ENCODE results near the gene FIG4.
"Not testable (repeated sequence)": the region's sequence is repeated elsewhere in the genome, so short reads cannot be mapped to it uniquely, and the experiment has no call there.

The FIG4 gene

DNA sequence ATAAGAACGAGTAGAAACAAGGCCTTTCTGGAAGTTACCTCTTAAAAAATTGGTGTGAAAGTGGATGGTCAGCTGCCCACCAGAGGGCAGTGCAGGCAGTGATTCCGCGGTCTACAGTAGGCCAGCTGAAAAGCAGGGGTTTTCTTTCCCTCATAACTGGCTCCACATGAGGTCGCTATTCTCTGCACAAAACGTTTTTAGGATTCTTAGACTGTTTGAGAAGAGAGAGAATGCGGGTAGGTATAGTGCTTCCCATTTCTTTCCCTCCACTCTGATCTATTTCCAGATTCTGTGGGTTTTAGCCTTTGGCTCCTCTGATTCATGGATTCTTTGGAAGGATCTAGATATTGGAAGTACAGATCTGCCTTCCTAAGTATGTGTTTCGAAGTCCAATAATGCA lies 14.2 kb downstream of the FIG4 start:
- DNase-seq: peak; percentile 94

DNA sequence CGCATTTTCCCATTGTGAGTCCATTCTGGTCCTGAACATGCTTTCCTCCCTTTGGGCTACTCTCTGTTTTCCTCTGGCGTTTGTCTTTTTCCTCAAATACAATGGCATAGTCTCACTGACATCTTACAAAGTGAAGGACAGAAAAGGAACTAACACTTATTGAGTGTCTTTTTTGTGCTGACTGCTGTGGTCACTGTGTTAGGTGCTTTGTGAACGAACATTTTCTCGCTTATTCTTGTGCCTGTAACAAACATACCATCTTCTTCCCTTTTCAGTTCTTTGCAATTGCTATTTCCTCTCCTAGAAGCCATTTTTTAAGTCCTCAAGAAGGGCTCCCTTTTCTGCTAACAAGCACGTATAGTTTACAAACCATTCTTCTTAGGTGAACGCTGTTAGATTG lies 15.4 kb downstream of the FIG4 start:
- DNase-seq: no peak

DNA sequence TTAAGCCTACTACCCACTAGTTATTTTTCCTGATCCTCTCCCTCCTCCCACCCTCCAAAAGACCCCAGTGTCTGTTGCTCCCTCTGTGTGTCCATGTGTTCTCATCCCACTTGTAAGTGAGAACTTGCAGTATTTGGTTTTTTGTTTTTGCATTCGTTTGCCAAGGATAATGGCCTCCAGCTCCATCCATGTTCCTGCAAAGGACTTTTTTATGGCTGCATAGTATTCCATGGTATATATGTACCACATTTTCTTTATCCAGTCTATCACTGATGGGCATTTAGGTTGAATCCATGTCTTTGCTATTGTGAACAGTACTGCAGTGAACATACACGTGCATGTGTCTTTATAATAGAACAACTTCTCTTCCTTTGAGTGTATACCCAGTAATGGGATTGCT lies 17.0 kb downstream of the FIG4 start:
- DNase-seq: not testable (repeated sequence)

DNA sequence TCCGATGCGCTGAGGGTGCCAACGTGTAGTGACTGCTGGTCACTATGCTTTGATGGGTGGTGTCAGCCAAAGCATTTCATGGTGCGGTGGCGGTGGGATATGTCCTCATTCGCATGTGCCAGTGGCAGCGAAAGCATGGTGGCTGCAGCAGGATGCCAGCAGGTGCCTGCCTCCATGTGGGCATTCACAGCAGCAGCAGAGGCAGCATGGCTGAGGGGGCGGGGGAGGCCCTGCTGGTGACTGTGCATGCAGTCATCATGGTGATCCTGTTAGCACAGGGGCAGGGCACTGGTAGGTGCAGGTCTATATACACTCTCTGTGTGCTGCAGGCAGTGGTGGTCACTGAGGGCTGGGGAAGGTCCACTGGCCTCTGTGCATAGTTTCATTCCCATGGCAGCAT lies 22.0 kb downstream of the FIG4 start:
- no peak for DNase-seq

DNA sequence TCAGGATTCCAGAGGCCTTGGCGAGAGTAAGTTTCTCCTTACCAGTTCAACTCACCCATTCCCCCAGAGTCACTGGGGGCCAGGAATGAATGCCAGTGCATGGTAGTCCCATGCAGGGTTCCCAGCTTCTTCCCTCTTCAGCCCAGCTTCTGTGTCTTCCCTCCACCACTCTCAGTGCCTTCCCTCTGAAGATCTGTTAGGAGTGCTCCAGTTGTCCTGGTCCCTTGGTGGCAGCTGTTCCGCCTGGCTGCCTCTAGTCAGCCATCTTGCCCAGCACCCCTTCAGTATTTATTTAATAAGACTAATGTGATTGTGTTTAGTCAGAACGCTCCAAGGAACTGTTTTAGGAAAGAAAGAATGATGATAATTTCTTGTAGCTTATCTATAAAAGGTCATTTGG lies 23.1 kb downstream of the FIG4 start:
- DNase-seq: no peak

DNA sequence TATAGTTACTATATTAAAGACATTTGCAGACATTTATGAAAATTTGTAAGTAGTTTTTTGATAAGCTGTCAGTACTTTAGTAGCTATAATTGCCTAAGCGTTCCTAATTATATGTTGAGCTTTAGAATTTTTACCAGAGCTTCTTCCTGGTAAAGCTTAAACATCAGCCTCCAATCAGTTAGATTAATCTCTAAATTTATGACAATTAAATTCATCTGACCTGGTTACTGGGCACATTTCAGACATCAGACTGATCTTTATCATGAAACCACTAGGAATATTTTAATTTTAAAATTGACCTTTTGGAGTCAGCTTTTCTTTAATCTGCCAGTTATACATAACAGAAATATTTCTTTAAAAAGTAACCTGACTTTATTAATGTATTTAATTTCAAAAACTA lies 23.5 kb downstream of the FIG4 start:
- DNase-seq: no peak

DNA sequence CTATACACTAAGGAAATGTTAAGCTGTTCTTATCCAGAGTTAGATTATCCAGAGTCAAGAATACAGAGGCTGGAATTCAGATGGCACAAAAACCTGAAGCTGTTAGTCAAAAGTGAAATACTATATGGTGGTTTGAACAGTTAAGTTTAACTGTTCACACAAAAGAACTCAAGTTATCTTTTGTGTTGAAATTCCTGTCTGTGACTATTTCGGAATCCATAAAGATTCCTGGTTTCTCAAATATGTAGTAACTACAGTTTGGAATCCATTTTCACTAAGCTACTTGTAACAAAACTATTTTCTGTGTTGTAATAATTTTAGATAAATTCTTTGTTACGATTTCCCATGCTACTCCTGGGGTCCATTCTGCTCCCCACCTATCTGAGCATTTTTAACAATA lies 24.5 kb downstream of the FIG4 start:
- no peak for DNase-seq

DNA sequence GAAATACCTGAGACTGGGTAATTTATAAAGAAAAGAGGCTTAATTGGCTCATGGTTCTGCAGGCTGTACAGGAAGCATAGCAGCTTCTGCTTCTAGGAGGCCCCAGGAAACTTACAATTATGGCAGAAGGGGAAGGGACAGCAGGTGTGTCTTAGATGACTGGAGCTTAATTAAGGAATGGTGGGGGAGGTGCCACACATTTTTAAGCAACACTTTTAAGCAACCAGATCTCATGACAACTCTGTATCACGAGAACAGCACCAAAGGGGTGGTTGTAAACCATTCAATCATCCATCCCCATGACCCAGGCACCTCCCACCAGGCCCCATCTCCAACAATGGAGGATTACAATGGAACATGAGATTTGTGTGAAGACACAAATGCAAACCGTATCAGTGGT lies 26.9 kb downstream of the FIG4 start:
- no peak for DNase-seq

DNA sequence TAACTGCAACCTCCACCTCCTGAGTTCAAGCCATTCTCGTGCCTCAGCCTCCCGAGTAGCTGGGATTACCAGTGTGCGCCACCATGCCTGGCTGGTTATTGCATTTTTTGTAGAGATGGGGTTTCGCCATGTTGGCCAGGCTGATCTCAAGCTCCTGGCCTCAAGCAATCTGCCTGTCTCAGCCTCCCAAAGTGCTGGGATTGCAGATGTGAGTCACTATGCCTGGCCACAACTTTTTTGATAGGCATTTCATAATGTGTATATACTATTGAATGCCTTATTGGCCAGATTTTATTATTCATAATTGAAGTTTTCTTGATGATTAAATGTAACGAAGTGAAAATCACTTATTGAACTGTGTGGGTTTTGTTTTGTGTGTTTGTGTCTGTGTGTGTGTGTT lies 27.9 kb downstream of the FIG4 start:
- no peak for DNase-seq

DNA sequence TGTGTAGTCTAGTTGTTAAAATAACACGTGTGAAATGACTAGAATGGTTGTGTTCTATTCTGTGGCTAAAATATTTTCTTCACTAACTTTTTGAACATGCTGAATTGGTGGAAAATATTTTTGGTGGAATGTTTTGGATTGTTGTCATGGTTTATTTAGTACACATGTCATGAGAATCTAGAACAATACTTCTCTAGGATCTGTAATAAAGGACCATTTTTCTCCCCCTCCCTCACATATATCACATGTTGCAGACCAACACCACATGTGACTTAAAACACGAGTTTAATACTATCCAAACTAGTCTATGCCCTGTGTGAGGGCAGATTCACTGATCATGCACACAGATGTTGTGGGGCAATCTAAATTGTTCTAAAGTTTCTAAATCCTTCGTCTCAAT lies 29.2 kb downstream of the FIG4 start:
- DNase-seq: no peak

DNA sequence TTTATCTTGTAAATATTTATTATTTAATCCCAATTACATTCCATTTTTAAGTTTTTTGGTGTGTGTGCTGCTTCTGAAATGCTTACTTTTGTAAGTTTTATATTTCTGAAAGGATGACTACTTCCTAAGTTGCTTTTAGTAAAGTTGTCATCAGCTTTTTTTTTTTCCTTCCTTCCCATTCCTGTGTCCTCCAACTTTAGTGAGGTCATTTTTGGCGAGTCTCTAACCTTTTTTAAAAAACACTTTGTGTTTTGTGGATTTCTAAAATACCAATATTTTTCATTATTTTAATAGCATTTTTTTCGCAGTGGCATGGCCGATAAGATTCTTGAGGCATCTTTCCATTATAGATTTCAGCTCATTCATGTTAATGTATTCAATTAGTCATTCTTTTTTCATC lies 30.9 kb downstream of the FIG4 start:
- no peak for DNase-seq

DNA sequence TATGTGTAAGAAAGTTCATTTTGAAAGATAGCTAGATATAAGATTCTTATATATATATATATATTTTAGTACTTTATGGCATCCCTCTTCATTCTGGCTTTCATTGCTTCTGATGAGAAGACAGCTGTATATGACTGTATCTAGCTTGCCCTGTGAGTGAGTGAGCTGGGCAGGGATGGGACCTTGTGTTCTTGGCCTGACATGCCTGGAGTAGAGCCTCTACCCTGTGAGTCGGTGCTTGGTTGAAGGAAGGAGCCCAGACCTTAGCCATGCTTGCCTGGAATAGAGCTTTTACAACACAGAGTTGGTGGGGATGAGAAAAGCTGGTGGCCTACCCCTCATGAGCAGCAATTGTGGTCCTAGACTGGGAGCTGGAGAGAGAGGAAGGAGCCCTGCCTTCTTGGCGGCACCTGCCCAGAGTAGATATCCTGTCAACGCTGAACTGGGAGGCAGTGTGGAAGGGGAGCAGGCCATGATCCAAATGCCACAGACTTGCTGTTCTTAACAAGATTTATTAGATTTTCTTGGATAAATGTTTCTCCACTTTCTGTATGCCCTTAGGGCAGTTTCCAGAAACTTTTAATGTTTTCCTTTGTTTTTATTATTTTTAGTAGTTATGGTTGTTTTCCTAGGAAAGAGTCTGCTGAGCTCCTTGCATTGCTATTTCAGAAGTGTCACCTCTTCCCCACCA lies 31.6 kb downstream of the FIG4 start:
- DNase-seq: no peak

DNA sequence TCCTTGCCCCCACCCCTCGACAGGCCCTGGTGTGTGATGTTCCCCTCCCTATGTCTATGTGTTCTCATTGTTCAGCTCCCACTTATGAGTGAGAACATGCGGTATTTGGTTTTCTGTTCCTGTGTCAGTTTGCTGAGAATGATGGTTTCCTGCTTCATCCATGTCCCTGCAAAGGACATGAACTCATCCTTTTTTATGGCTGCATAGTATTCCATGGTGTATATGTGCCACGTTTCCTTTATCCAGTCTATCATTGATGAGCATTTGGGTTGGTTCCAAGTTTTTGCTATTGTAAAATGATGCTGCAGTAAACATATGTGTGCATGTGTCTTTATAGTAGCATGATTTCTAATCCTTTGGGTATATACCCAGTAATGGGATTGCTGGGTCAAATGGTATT lies 34.2 kb downstream of the FIG4 start:
- DNase-seq: not testable (repeated sequence)

DNA sequence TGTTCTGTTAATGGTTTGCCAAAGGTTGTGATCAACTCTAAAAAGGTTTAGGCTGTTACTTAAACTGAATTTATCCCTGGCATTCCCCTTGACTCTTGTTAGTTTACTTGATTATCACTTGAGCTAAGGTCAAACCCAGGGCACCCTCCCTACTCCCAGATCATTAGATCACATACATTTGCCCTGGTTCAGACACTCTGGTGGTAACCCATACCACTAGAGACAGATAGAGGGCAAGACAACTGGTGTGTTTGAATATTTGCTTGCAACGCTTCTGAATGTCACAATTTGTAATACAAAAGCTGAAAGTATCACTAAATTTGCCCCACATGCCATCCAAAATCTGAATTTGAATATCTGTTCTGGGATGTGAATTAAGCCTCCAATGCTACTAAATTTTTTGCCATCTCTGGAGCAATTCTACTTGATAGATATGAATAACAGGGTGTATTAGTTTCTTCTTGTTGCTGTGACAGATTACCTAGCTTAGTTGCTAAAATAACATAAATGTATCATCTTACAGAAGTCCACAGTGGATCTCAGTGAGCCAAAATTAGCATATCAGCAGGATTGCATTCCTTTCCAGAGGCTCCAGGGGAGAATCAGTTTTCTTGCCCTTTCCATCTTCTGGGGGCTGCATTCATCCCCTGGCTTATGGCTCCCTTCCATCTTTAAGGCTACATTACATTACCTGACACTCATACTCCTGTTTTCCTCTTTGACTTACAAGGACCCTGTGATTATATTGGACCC lies 45.4 kb downstream of the FIG4 start:
- no peak for DNase-seq

DNA sequence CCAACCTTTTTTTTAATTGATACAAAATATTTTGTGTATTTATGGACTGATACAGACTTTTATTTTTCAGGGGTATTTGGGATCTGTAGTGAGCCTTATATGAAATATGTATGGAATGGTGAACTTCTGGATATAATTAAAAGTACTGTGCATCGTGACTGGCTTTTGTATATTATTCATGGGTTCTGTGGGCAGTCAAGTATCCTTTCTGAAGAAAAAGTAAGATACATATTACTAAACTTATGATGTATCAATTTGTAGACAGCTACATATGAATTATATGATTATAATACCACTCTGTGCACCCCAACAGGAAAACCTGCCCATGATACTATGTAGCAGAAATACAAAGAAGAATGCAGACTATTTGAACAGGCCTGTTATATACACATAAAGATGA lies 47.2 kb downstream of the FIG4 start:
- no peak for DNase-seq

DNA sequence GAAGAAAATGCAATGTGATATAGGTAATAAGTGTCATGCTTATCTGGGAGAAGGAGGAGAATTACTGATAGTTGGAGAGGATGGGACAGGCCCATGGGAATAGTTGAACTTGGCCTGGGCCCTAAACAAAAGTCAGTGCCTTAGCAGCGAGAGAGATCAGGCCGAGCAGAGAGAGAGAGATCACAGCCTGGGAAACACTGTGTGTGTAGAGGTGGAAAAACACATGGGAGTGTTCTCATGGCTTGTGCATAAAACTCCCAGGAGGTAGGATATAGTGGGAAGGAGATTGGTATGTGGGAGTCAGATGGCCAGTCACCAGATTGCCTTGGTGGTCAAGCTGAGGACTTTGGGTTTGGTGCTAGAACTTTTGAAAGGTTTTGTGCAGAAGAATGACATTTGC lies 47.6 kb downstream of the FIG4 start:
- DNase-seq: no peak

DNA sequence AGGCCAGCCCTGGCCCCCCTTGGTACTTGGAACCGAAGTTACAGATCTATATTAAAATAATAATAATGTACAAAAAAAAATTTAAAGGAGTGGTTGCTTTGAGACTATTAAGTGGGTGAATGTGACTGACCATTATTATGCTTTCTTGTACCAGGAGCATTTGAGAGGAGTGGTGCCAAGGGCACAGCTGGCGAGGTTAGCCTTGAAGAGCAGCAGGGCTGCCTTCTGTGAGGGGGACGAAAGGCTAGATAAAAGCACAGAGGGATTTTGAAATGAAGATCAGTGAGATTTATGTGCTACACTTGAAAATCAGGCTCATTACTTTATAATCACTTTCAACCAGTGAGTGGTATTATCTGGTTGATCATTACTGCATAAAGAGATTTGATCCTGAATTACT lies 48.6 kb downstream of the FIG4 start:
- DNase-seq: no peak

DNA sequence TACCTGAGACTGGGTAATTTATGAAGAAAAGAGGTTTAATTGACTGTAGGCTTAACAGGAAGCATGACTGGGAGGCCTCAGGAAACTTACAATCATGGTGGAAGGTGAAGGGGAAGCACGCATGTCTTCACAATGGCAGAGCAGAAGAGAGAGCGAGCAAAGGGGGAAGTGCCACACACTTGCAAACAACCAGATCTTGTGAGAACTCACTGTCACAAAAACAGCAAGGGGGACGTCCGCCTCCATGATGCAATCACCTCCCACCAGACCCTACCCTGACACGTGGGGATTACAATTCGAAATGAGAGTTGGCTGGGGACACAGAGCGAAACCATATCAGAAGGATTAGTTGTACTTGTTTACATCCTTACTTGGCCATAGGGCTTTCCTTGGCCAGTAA lies 49.7 kb downstream of the FIG4 start:
- no peak for DNase-seq

DNA sequence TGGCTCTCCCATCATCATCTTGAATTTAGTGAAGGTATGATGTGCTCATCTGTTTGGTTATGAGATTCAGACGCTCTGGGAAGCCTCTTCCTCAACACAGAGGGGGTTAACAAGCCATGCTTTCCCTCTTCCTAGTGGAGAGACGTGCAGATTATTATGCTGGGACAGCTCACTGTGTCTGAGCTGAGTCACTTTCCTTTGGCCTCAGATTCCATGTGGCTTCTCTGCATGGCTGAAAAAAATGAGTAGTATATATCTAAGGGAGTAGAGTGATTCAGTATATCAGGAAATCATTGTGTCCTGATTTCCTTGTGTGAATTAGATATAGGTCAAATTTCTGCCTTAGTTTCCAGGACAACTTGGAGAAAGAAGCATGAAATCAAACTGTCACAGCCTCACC lies 52.6 kb downstream of the FIG4 start:
- DNase-seq: no peak

DNA sequence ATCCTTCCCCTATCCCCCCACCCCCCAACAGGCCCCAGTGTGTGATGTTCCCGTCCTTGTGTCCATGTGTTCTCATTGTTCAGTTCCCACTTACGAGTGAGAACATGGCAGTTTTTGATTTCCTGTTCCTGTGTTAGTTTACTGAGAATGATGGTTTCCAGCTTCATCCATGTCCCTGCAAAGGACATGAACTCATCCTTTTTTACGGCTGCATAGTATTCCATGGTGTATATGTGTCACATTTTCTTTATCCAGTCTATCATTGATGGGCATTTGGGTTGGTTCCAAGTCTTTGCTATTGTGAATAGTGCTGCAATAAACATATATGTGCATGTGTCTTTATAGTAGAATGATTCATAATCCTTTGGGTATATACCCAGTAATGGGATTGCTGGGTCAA lies 53.7 kb downstream of the FIG4 start:
- DNase-seq: not testable (repeated sequence)

DNA sequence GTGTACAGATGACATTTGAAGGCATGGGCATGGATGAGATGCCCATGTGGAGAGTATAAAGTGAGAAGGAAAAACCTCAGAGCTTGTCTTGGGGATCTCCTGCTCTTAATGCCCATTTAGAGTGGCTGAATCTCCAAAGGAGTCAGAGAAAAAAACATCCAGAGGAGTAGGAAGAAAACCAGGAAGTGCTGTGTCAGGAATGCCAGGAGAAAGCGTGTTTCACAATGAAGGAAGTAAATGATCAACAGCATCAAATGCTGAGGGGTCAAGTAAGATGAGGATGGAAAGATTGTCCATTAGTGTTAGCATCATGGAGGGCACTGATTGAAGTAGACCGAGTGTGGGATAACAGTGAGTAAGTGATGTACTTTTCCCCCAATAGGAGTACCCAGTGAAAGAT lies 56.1 kb downstream of the FIG4 start:
- DNase-seq: no peak

DNA sequence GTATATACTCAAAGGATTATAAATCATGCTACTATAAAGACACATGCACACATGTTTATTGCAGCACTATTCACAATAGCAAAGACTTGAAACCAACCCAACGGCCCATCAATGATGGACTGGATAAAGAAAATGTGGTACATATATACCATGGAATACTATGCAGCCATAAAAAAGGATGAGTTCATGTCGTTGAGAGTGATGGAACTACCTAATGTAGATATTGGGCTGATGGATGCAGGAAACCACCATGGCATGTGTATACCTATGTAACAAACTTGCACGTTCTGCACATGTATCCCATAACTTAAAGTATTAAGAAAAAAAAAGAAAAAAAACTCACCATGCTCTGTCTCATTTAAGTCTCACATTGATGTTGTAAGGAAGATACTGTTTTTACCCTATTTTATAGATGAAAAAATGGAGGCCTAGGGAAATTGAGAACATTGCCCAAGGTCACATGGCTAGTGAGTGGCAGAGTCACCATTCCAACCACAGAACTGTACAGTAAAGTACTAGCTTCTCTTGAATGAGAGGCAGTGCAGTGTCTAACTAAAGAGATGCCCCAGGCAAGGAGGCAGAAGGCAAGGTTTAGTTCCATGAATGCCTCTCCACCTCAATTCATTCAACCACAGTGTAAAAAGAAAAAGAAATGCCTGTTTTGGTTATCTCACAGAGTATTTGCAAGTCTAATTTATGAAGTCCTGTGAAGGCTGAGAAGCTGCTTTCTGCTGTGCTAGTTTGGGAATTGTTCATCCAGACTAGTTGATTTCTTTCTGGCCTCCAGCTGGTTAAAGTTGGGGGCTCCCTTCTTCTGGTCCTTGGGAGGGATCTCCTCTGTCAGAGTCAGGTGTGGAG lies 68.2 kb downstream of the FIG4 start:
- no peak for DNase-seq

DNA sequence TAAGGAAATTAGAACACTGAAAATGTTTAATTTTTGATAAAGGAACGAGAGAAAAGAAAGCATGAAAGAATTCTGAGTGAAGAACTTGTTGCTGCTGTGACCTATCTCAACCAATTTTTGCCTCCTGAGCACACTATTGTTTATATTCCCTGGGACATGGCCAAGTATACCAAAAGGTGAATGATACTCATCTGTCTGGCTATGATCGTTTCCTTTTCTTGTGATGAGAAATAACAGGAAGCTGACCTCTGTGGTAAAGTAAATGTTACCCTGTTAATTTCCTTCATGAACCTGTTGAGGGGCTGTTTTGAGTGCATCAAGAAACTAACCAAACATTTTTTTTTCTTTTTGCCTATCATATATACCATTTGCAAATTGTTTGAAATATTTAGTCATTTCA lies 69.1 kb downstream of the FIG4 start:
- no peak for DNase-seq

DNA sequence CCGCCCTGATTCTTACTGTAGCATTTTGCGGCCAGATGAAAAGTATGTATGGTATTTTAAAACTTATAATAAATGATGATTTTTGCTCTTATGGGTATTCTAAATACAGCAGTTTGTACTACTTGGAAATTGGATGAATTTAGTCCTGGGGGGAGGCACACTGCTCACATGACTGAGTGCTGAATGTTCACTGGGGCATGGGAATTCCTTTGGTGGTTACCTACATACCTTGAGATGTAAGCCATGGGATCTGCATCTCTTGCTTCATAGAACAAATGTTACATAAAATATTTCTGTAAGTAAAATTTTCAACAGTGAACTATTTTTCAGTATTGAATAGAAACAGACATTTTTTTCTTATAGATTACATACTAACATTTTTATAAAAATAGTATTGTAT lies 71.1 kb downstream of the FIG4 start:
- no peak for DNase-seq

Measured in hematopoietic multipotent progenitor cell treated with erythropoietin and hydrocortisone succinate and interleukin-3 and kit ligand, for 6 days (in vitro differentiated cells).